Measurements from ENCODE around the gene C15orf62. TPM values are rescaled to one million over a fixed set of nuclear protein-coding genes. Genes with fewer than 3 reads are reported as not detected.

The C15orf62 gene
- total RNA-seq, 4 donors from 2014 or later, result 0.59 TPM; not detected in 3

DNA sequence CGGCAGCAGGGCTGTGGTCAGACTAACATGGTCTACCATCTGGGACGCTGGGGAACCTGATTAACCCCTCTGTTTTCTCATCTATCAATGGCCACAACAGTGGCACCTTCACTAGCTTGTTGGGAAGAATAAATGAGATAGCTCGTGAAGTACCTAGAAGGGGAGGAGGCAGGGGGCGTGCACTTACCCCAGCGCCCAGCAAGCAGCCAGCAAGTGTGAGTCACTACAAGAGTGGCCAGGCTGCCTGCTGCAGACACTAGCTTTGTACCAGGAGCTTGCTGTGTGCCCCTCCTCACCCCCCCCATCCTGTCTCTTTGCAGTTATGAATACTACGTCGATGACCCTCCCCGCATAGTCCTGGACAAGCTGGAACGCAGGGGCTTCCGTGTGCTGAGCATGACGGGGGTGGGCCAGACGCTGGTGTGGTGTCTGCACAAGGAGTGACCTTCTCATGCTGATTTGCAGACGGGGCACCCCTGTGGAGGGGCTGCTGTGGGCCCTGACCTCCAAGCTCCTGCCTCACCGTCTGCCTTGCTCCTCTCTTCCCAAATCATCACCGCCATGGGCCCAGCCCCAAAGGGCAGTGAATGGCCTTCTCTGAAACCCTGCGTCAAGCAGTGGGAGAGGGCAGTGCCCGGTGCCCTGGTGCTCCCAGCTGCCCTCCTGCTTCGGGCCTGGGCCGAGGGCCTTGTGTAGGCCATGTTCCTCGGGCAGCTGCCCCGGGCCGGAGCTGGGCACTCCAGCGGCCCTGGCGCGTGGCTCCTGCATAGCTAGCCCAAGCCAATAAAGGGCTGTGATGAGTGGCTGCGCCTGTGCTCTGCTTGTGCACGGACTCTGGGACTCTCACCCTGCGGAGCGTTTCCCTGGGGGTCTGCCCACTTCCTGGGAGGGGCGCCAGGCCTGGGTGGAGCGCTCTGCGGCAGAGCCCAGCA is 2.6 kb upstream of the C15orf62 start:
- Histone ChIP-seq H3K27me3 (no peaks in the 10 kb centered on the region), H3K36me3 (peaks cover 0 to 53% (median 0%) of the 10 kb centered on the region in 3 donors), H3K4me3 (no peak overlapping the region), H3K27ac (no peak overlapping the region), H3K4me1 (peaks cover 0 to 61% (median 38%) of the 10 kb centered on the region in 4 donors), H3K9me3 (no peaks in the 10 kb centered on the region)
- 86 to 90% methylated on average over 27 to 29 of the region's 32 CpGs for WGBS, 2 donors
- TF ChIP-seq, protein P1, sequence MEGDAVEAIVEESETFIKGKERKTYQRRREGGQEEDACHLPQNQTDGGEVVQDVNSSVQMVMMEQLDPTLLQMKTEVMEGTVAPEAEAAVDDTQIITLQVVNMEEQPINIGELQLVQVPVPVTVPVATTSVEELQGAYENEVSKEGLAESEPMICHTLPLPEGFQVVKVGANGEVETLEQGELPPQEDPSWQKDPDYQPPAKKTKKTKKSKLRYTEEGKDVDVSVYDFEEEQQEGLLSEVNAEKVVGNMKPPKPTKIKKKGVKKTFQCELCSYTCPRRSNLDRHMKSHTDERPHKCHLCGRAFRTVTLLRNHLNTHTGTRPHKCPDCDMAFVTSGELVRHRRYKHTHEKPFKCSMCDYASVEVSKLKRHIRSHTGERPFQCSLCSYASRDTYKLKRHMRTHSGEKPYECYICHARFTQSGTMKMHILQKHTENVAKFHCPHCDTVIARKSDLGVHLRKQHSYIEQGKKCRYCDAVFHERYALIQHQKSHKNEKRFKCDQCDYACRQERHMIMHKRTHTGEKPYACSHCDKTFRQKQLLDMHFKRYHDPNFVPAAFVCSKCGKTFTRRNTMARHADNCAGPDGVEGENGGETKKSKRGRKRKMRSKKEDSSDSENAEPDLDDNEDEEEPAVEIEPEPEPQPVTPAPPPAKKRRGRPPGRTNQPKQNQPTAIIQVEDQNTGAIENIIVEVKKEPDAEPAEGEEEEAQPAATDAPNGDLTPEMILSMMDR (IDR thresholded peaks at IDR 0.05), result no peak
- TF ChIP-seq EP300 (IDR thresholded peaks at IDR 0.05) (no peak), POLR2A (IDR thresholded peaks at IDR 0.05) (no peak)
- no peak for DNase-seq (ENCODE audit: low spot score in 2 of 2)

DNA sequence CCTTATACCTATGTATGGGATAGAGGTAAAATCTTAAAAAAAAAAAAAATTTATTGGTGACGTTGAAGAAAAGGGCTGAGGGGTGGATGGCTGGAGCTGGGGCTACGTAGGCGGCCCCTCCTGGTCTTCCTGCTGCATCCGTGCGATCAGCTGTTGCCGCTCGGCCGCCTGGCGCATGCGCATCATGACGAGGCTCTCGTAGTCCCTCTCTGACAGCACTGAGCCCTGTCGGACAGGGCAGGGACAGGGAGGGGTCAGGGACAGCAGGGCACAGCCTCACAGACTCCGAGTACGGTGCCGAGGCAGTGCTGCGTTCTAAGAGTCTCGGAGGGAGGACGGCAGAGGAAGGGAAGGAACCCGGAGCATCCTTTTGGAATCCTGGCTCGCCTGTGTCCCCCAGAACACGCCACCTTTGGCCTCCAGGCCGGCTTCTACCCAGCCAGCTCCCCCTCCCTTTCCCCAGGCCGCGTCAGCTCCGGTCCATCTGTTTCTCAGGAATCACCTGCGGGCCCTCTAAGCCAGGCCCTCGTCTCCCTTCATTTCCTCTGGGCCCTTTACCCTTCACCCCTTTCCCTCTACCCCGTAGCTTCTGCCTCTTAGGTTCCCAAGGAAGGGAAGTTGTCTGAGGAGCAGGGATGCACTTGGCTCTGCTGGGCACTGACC is 1.8 kb upstream of the C15orf62 start:
- Histone ChIP-seq H3K4me1 (peaks cover 0 to 60% (median 36%) of the 10 kb centered on the region in 4 donors), H3K4me3 (no peak overlapping the region), H3K27me3 (no peaks in the 10 kb centered on the region), H3K36me3 (peaks cover 0 to 61% (median 0%) of the 10 kb centered on the region in 3 donors), H3K27ac (peak overlapping the region in 2 of 4 donors; percentile 5 to 61), H3K9me3 (no peaks in the 10 kb centered on the region)
- TF ChIP-seq, protein P1 (IDR thresholded peaks at IDR 0.05), result no peak
- TF ChIP-seq POLR2A (IDR thresholded peaks at IDR 0.05), result no peak
- no peak for TF ChIP-seq EP300 (IDR thresholded peaks at IDR 0.05)
- 82 to 83% methylated on average over 29 of the region's 29 CpGs for WGBS, 2 donors
- DNase-seq (ENCODE audit: low spot score in 2 of 2), result no peak

DNA sequence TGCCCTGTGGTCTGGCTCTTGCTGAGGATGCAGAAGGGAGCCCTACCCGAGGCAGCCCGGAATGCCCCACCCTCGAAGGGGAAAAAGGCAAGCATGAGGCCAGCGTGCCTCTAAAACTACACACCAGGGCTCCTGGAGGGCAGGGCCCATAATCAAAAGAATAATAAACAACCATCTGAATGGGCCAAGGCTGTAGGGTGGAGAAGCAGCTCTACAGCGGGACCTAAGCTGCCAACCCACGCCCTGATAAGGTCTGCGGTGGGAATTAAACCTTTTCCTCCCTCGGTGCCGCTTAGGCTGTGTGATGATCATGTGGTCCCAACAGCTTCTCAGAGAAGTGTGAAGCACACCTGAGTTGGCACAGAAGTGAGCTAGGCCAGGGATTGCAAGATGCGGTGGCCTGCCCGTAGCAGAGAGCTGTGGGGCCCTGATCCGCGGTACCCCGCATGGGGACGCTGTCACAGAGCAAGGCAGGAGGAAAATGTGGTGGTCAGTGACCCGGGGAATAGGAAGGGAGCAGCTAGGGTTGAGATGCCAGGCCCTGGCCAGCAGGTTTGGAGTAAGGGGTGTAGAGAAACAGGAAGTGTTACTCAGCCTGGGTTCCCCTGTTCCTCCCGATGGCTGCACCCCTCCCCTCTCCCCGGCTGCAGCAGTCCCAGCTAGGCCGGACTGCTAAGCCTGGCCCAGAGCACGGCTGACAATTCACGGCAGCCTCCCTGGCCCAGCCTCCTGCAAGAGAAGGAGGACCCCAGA is 1.1 kb upstream of the C15orf62 start:
- no peak overlapping the region for H3K4me3 ChIP-seq
- peaks cover 0 to 53% (median 29%) of the 10 kb centered on the region in 4 donors for H3K4me1 ChIP-seq
- no peaks in the 10 kb centered on the region for H3K9me3 ChIP-seq
- no peak for DNase-seq (ENCODE audit: low spot score in 2 of 2)
- 71 to 77% methylated on average over 21 of the region's 21 CpGs for WGBS, 2 donors
- H3K27me3 ChIP-seq, result no peaks in the 10 kb centered on the region
- H3K36me3 ChIP-seq, result peaks cover 0 to 68% (median 5%) of the 10 kb centered on the region in 3 donors
- TF ChIP-seq POLR2A (IDR thresholded peaks at IDR 0.05), result no peak
- no peak for TF ChIP-seq EP300 (IDR thresholded peaks at IDR 0.05)
- TF ChIP-seq, protein P1 (IDR thresholded peaks at IDR 0.05), result no peak
- H3K27ac ChIP-seq, result peak overlapping the region in 3 of 4 donors; percentile 61 to 75 (median 71)

DNA sequence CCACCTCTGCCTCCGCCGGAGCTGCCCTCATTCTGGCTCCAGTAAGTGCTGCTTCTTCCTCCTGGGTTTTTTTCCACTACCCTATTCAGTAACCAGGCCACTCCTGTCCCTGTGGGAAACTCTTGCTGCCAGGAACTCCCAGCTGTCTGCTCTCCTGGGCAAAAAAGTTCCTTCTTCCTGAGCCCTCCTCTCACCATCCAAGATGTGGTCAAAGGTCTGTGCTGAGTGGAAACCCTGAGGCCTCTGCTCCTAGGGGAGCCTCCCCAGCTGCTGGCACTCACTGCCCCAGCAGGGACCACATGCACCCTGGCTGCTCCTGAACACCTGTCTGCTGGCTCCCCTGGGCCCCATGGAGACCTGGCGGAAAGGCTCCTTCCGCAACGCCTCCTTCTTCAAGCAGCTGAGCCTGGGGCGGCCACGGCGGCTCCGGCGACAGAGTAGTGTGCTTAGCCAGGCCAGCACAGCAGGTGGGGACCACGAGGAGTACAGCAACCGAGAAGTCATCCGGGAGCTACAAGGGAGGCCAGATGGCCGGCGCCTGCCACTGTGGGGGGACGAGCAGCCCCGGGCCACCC is 454 bp downstream of the C15orf62 start:
- Histone ChIP-seq H3K27ac (peak overlapping the region in 3 of 4 donors; percentile 61 to 75 (median 71)), H3K9me3 (no peaks in the 10 kb centered on the region)

More for the DNA sequence above, 454 bp downstream of the C15orf62 start:
- H3K36me3 ChIP-seq, result peaks cover 0 to 84% (median 8%) of the 10 kb centered on the region in 3 donors
- 80 to 81% methylated on average over 13 to 17 of the region's 17 CpGs for WGBS, 2 donors
- TF ChIP-seq EP300 (IDR thresholded peaks at IDR 0.05) (no peak), POLR2A (IDR thresholded peaks at IDR 0.05) (no peak)
- TF ChIP-seq, protein P1 (IDR thresholded peaks at IDR 0.05), result no peak
- H3K27me3 ChIP-seq, result no peaks in the 10 kb centered on the region
- H3K4me3 ChIP-seq, result no peak overlapping the region
- no peak for DNase-seq (ENCODE audit: low spot score in 2 of 2)
- peaks cover 0 to 37% (median 19%) of the 10 kb centered on the region in 4 donors for H3K4me1 ChIP-seq

Measured in tibial nerve (tissue), 4 donors.